ENCODE data around the gene TBCC. TPM values are rescaled to one million over a fixed set of nuclear protein-coding genes. Genes with fewer than 3 reads are reported as not detected.

TBCC gene
- total RNA-seq, result 34.6 TPM

GRCh38 chr6:42745640-42746462, at the start of gene TBCC:
Gene TBCC (minus strand): TSS chr6:42746103. CDS start chr6:42746073, 30 bp downstream.

GRCh38 chr6:42781796-42782688, 36.1 kb upstream of the TBCC start, which contains the start of gene BICRAL:
Gene BICRAL (plus strand): TSS chr6:42782052. CDS start chr6:42822023, 39,971 bp downstream.

GRCh38 chr6:42722497-42722896, 23.4 kb downstream of the TBCC start, which contains the start of gene PRPH2:
Gene PRPH2 (minus strand): TSS chr6:42722597. CDS start chr6:42722334, 263 bp downstream.

Other genes starting within 250 kb of the TBCC start
- gene UBR2, start 182.1 kb downstream of the TBCC start, total RNA-seq, result 32.1 TPM
- 3.9 TPM for gene PRPH2, start 23.5 kb downstream of the TBCC start, total RNA-seq
- 13.4 TPM for gene BICRAL, start 35.9 kb upstream of the TBCC start, total RNA-seq
- 89.2 TPM for gene RPL7L1, start 133.5 kb upstream of the TBCC start, total RNA-seq
- 0.82 TPM for gene PTCRA, start 169.9 kb upstream of the TBCC start, total RNA-seq
- gene CNPY3, start 183.4 kb upstream of the TBCC start, total RNA-seq, result 41.0 TPM
- 0.76 TPM for gene GNMT, start 214.7 kb upstream of the TBCC start, total RNA-seq
- 30.1 TPM for gene PEX6, start 233.1 kb upstream of the TBCC start, total RNA-seq
- gene PPP2R5D, start 238.5 kb upstream of the TBCC start, total RNA-seq, result 37.3 TPM

All from metanephros (tissue), 1 donor.